Esophagus squamous epithelium (tissue), 5 donors: ENCODE data around the gene GABARAPL2. TPM values are rescaled to one million over a fixed set of nuclear protein-coding genes. Genes with fewer than 3 reads are reported as not detected.

Experiments
- DNase-seq: peaks from one replicate; lab custom pipeline; 2025; lab: John Stamatoyannopoulos, UW
- H3K27ac ChIP-seq, 4 donors: fragments of 200-600 bp; sonication (generic); one replicate each; pipeline ENCODE4 v1.5.1; 2016 to 2019; ENCODE audit warnings: mild to moderate bottlenecking in 1 of 4
- H3K27me3 ChIP-seq, 4 donors: fragments of 200-600 bp; sonication (generic); 1 replicate in 3 of 4; 2 replicates in 1 of 4; pipeline versions ENCODE4 v1.5.1 to v1.6.0; 2017 to 2021; ENCODE audit warnings: antibody characterized with exemption in 1 of 4
- H3K36me3 ChIP-seq, 3 donors: fragments of 200-600 bp; sonication (generic); one replicate each; pipeline ENCODE4 v1.5.1; 2016 to 2019
- H3K4me1 ChIP-seq, 3 donors: fragments of 200-600 bp; sonication (generic); one replicate each; pipeline ENCODE4 v1.5.1; 2017 to 2019
- H3K4me3 ChIP-seq, 4 donors: fragments of 200-600 bp; sonication (generic); 1 replicate in 3 of 4; 2 replicates in 1 of 4; pipeline ENCODE4 v1.5.1; 2016 to 2019; ENCODE audit warnings: mild to moderate bottlenecking in 2 of 4, moderate library complexity in 1 of 4
- H3K9me3 ChIP-seq, 3 donors: fragments of 200-600 bp; sonication (generic); one replicate each; pipeline ENCODE4 v1.5.1; 2016 to 2019
- CTCF ChIP-seq, 6 experiments: fragments of 450-650 bp in 4 of 6; fragments of 200-600 bp in 2 of 6; sonication (generic) in 2 of 6; IDR thresholded peaks; one replicate each; pipeline ENCODE4 v1.5.1; 2016 to 2019; ENCODE audit warnings: antibody characterized with exemption in 6 of 6, mild to moderate bottlenecking in 4 of 6, moderate library complexity in 4 of 6
- POLR2A ChIP-seq, 4 donors: fragments of 450-650 bp; IDR thresholded peaks; one replicate each; pipeline ENCODE4 v1.6.1; 2017; ENCODE audit warnings: antibody characterized with exemption in 4 of 4, mild to moderate bottlenecking in 4 of 4, moderate library complexity in 3 of 4
- WGBS, 2 donors: methylation state at CpG; one replicate each; pipeline ENCODE4 v1.1.5; 2018; 5-methylcytosine and 5-hydroxymethylcytosine counted together
- intact Hi-C: fragments of 100-400 bp; cut with DNase I; formaldehyde crosslinking; loops from one replicate; pipeline ENCODE4 v1.15.0; 2022
- total RNA-seq, 4 donors: library from RNA; depleted of rRNA; stranded (reverse); fragments of >200 nt; gene quantifications; one replicate each; pipeline ENCODE4 v1.1.0, GENCODE V29; 2016
- donor health status: DM: yes; HTN: yes; CAD: no.

GABARAPL2 gene
- 10 to 100 TPM; 47.4 to 75.0 (median 65.2) TPM for total RNA-seq

GRCh38 chr16:75566040-75566757, at the start of gene GABARAPL2:
Gene GABARAPL2 (plus strand): TSS chr16:75566379. CDS start chr16:75566487, 108 bp downstream.
- Histone ChIP-seq H3K36me3 (peaks cover 9 to 33% (median 12%) of the 10 kb centered on the region in 3 donors), H3K27ac (peak within 1 kb of the TSS; percentile 69 to 92 (median 88)), H3K4me3 (peak within 1 kb of the TSS; percentile 73 to 87 (median 78)), H3K4me1 (peaks cover 13 to 52% (median 28%) of the 10 kb centered on the region in 3 donors), H3K9me3 (no peaks in the 10 kb centered on the region), H3K27me3 (no peaks in the 10 kb centered on the region)
- 0% methylated on average over 6 to 23 of the region's 69 CpGs for WGBS, 2 donors
- TF ChIP-seq CTCF (IDR thresholded peaks at IDR 0.05) (no peak), POLR2A (IDR thresholded peaks at IDR 0.05) (peak in 2 of 4 donors; percentile 56 to 92)
- intact Hi-C loops, result no loop called here
- peak; percentile 49 for DNase-seq

- 91 to 92% methylated on average over 6 of the region's 6 CpGs for WGBS, 2 donors
- Histone ChIP-seq H3K9me3 (no peaks in the 10 kb centered on the region), H3K27ac (no peak overlapping the region), H3K27me3 (no peaks in the 10 kb centered on the region), H3K4me1 (peaks cover 0 to 16% (median 7%) of the 10 kb centered on the region in 3 donors), H3K36me3 (no peaks in the 10 kb centered on the region), H3K4me3 (no peak overlapping the region)
- TF ChIP-seq POLR2A (IDR thresholded peaks at IDR 0.05), result no peak
- TF ChIP-seq CTCF (IDR thresholded peaks at IDR 0.05), result no peak
- intact Hi-C loops, result no loop called here
- DNase-seq, result no peak
Measured at GRCh38 chr16:75519175-75519574, 47.0 kb upstream of the GABARAPL2 start.

GRCh38 chr16:75526032-75526790, 40.0 kb upstream of the GABARAPL2 start:
- intact Hi-C loops, result no loop called here
- TF ChIP-seq POLR2A (IDR thresholded peaks at IDR 0.05), result no peak
- TF ChIP-seq CTCF (IDR thresholded peaks at IDR 0.05), result no peak
- H3K9me3 ChIP-seq, result no peaks in the 10 kb centered on the region
- no peak overlapping the region for H3K27ac ChIP-seq
- no peak overlapping the region for H3K4me3 ChIP-seq
- DNase-seq, result no peak
- no peaks in the 10 kb centered on the region for H3K4me1 ChIP-seq
- no peaks in the 10 kb centered on the region for H3K36me3 ChIP-seq
- 82 to 84% methylated on average over 5 of the region's 5 CpGs for WGBS, 2 donors
- no peaks in the 10 kb centered on the region for H3K27me3 ChIP-seq

- DNase-seq, result no peak
Measured at GRCh38 chr16:75527825-75528299, 38.3 kb upstream of the GABARAPL2 start.

More at GRCh38 chr16:75527825-75528299, 38.3 kb upstream of the GABARAPL2 start:
- intact Hi-C loops, result no loop called here
- H3K27ac ChIP-seq, result no peak overlapping the region
- H3K36me3 ChIP-seq, result no peaks in the 10 kb centered on the region
- no peaks in the 10 kb centered on the region for H3K27me3 ChIP-seq
- no peaks in the 10 kb centered on the region for H3K4me1 ChIP-seq
- no peaks in the 10 kb centered on the region for H3K9me3 ChIP-seq
- H3K4me3 ChIP-seq, result no peak overlapping the region
- no peak for TF ChIP-seq CTCF (IDR thresholded peaks at IDR 0.05)
- TF ChIP-seq POLR2A (IDR thresholded peaks at IDR 0.05), result no peak
- 66 to 75% methylated on average over 5 of the region's 5 CpGs for WGBS, 2 donors
